Calu3 (cell line): ENCODE measurements around the gene ERVH48-1. TPM values are rescaled to one million over a fixed set of nuclear protein-coding genes. Genes with fewer than 3 reads are reported as not detected.

Experiments
- Bru-seq: library from RNA; stranded (reverse); fragments of 400-500 nt; gene quantifications from one replicate; lab custom pipeline; 2021; lab: Mats Ljungman, UMichigan
- BruChase-seq, 2 experiments: library from RNA; stranded (reverse); fragments of 400-500 nt; gene quantifications; one replicate each; lab custom pipeline; 2021; lab: Mats Ljungman, UMichigan
- BruUV-seq: library from RNA; stranded (reverse); fragments of 400-500 nt; replicated peaks from 2 replicates; lab custom pipeline; 2021; lab: Mats Ljungman, UMichigan
- CTCF ChIA-PET: fragments of 300-600 bp; sonication (Branson Sonifier 250); formaldehyde crosslinking; loops from one replicate; lab custom pipeline; 2022; ENCODE audit warnings: antibody characterized with exemption; lab: Charles Lee
- DNase-seq: peaks from one replicate; pipeline ENCODE4 v3.0.0; 2022
- H3K27ac Mint-ChIP-seq: one replicate; pipeline ENCODE4 v1.8.0; 2022; ENCODE audit warnings: mixed read lengths; ENCODE audit not compliant: unreplicated experiment
- H3K27me3 Mint-ChIP-seq: one replicate; pipeline ENCODE4 v1.8.0; 2022; ENCODE audit warnings: mixed read lengths; ENCODE audit not compliant: unreplicated experiment
- H3K36me3 Mint-ChIP-seq: one replicate; pipeline ENCODE4 v1.8.0; 2022; ENCODE audit warnings: mild to moderate bottlenecking, moderate library complexity, mixed read lengths; ENCODE audit not compliant: insufficient read depth, unreplicated experiment
- H3K4me1 Mint-ChIP-seq: one replicate; pipeline ENCODE4 v1.8.0; 2022; ENCODE audit warnings: mild to moderate bottlenecking, low read depth, mixed read lengths; ENCODE audit not compliant: unreplicated experiment
- H3K4me3 Mint-ChIP-seq: one replicate; pipeline ENCODE4 v1.8.0; 2022; ENCODE audit warnings: mild to moderate bottlenecking, low read depth, moderate library complexity, mixed read lengths; ENCODE audit not compliant: unreplicated experiment
- H3K9me3 Mint-ChIP-seq: one replicate; pipeline ENCODE4 v1.8.0; 2022; ENCODE audit warnings: low read depth, mixed read lengths; ENCODE audit not compliant: unreplicated experiment
- intact Hi-C: fragments of 100-400 bp; cut with micrococcal nuclease; formaldehyde crosslinking; loops from one replicate; pipeline ENCODE4 v1.10.0; 2022; ENCODE audit not compliant: unreplicated experiment
- long read RNA-seq: library from polyadenylated mRNA; stranded (forward); transcript quantifications from one replicate; pipeline ENCODE4 v2.0.0, GENCODE V29; 2022
- total RNA-seq: library from RNA; stranded (reverse); gene quantifications from 2 replicates; pipeline ENCODE4 v1.2.3, GENCODE V29; 2022
- TF ChIP-seq, protein P1 (sequence below): fragments of 200-600 bp; IDR thresholded peaks from one replicate; pipeline ENCODE4 v1.8.0; 2022; ENCODE audit warnings: antibody characterized with exemption; ENCODE audit not compliant: unreplicated experiment

Gene ERVH48-1
- total RNA-seq: not detected in 2 replicates
- Bru-seq, nascent RNA: not detected
- BruChase-seq, experiment 1, labeled RNA remaining after a 6-hour chase: not detected
- not detected for BruChase-seq, experiment 2, labeled RNA remaining after a 2-hour chase
- long read RNA-seq: 0 reads

DNA sequence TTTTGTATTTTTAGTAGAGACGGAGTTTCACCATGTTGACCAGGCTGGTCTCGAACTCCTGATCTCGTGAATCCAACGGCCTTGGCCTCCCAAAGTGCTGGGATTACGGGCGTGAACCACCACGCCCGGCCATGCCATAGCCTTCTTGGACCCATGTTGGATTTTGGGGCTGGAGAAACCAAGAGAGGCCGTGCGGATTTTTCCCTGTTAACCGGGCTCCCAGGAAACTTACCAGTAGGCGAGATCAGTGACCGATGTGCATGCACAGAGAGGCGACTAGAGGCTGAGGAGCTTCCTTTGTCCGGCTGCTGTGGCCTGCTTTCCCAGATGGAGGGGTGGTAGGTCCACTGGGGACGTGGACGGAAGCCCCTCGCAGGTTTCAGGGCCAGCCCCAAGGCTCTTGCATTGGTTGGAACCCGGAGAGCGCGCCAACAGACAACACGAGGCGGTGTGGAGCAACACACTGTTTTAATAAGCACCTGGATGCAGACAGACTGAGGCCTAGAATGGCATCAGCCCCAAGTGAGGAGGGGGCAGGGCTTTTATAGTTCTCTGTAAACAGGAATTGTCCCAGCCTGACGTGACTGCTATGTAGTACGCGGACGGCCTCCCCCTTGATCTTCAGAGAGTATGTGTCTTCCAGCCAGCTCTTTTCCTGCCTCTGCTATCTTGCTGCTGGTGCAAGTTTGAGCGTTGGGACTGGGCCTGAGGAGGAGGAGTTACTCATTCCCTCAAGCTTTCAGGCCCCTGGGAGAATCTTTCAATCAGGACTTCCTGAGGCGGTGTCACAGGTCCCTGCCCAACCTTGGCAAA lies at the start of gene ERVH48-1:
Gene ERVH48-1, minus strand, starts transcription at position 517 of the 813 bp plus-strand sequence. CDS start 6,624 bp downstream, outside the sequence.
- CTCF ChIA-PET: interaction anchor here (0.9 kb wide), 1 partner anchor 13 kb away, joined by 5 read pairs; no protein-coding TSS in a partner anchor
- no TSS peak for BruUV-seq
- H3K9me3 Mint-ChIP-seq: no peaks in the 10 kb centered on the region
- peaks cover 15% of the 10 kb centered on the region for H3K4me1 Mint-ChIP-seq
- intact Hi-C loops: no loop called here
- H3K27ac Mint-ChIP-seq: peak within 1 kb of the TSS; percentile 43
- DNase-seq: no peak
- no peaks in the 10 kb centered on the region for H3K27me3 Mint-ChIP-seq
- no peak within 1 kb of the TSS for H3K4me3 Mint-ChIP-seq
- TF ChIP-seq, protein P1, sequence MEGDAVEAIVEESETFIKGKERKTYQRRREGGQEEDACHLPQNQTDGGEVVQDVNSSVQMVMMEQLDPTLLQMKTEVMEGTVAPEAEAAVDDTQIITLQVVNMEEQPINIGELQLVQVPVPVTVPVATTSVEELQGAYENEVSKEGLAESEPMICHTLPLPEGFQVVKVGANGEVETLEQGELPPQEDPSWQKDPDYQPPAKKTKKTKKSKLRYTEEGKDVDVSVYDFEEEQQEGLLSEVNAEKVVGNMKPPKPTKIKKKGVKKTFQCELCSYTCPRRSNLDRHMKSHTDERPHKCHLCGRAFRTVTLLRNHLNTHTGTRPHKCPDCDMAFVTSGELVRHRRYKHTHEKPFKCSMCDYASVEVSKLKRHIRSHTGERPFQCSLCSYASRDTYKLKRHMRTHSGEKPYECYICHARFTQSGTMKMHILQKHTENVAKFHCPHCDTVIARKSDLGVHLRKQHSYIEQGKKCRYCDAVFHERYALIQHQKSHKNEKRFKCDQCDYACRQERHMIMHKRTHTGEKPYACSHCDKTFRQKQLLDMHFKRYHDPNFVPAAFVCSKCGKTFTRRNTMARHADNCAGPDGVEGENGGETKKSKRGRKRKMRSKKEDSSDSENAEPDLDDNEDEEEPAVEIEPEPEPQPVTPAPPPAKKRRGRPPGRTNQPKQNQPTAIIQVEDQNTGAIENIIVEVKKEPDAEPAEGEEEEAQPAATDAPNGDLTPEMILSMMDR: no peak
- H3K36me3 Mint-ChIP-seq: no peaks in the 10 kb centered on the region

- H3K4me3 Mint-ChIP-seq: peak within 1 kb of the TSS; percentile 69
- TF ChIP-seq, protein P1: no peak
- H3K9me3 Mint-ChIP-seq: peaks cover 3% of the 10 kb centered on the region
- DNase-seq: peak; percentile 97
- H3K27ac Mint-ChIP-seq: peak within 1 kb of the TSS; percentile 69
- CTCF ChIA-PET: interaction anchor here (0.6 to 0.8 kb wide), 2 partner anchors 19 to 102 kb away, joined by 3 to 4 read pairs; no protein-coding TSS in a partner anchor
- no peaks in the 10 kb centered on the region for H3K27me3 Mint-ChIP-seq
- intact Hi-C loops: no loop called here
- no peaks in the 10 kb centered on the region for H3K4me1 Mint-ChIP-seq
- peaks cover 30% of the 10 kb centered on the region for H3K36me3 Mint-ChIP-seq
- no TSS peak for BruUV-seq
These were observed 48.8 kb upstream of the ERVH48-1 start, which contains the start of gene PKNOX1 for GRCh38 chr21:42973991-42974831. TSS of gene PKNOX1 (plus strand) at chr21:42974562. CDS start at chr21:43004382, 29,820 bp downstream.

- peaks cover 3% of the 10 kb centered on the region for H3K9me3 Mint-ChIP-seq
- intact Hi-C loops: no loop called here
- TSS peak; percentile 85 for BruUV-seq
- TF ChIP-seq, protein P1: no peak
- no peaks in the 10 kb centered on the region for H3K27me3 Mint-ChIP-seq
- peaks cover 22% of the 10 kb centered on the region for H3K36me3 Mint-ChIP-seq
- no peak for DNase-seq
- peak overlapping the region; percentile 69 for H3K27ac Mint-ChIP-seq
- H3K4me3 Mint-ChIP-seq: peak overlapping the region; percentile 69
- no peaks in the 10 kb centered on the region for H3K4me1 Mint-ChIP-seq
- CTCF ChIA-PET: interaction anchor here (0.6 kb wide), 1 partner anchor 101 kb away, joined by 4 read pairs; no protein-coding TSS in a partner anchor
These were observed 48.0 kb upstream of the ERVH48-1 start for GRCh38 chr21:42973309-42973990.
